C4-2B (cell line): ENCODE measurements around the gene RPAP3.

Experiments used
- H3K27ac ChIP-seq: fragments of 450-650 bp; 2 replicates; pipeline ENCODE4 v1.5.1; 2017
- CTCF ChIP-seq: fragments of 450-650 bp; conservative IDR thresholded peaks from 2 replicates; pipeline ENCODE4 v1.5.1; 2017; ENCODE audit warnings: mild to moderate bottlenecking
- ZFX ChIP-seq: fragments of 450-650 bp; IDR thresholded peaks from 2 replicates; pipeline ENCODE4 v1.6.1; 2017

RPAP3 gene

GRCh38 chr12:47741340-47741703 lies 35.5 kb upstream of the RPAP3 start:
- no peak overlapping the region for H3K27ac ChIP-seq
- TF ChIP-seq ZFX, result no peak
- no peak for TF ChIP-seq CTCF

DNA sequence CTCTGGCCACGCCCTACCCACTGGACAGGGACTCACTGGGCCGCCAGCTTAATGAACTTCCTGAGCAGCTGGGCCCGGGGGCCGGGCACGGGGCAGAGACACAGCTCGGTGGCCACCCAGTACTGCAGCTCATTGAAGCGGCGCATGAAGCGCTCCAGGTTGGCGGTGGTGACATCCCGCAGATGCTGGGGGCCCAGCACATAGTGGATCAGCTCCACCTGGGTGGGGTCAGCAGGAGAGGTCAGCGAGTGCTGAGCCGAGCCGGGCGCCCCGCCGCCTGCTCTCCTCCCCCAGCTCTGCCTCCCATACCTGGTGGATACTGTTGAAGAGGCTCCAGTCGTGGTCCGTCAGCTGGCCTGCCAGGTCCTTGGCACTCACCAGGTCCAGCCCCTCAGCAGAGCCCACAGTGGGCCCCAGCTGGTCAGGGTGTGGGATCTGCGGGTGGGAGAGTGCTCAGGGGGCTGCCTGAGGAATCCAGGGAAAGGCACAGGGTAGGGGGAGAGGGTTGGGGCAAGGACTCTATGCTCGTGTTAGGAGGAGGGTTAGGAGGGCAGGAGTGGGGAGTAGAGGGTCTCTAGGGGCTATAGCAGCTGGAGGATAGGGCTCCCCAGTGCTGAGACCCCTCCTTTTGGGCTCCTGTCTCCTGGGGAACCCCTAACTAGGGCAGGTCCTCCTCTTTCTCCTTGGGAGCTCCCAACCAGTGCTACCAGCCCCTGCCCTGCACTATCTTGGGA lies 34.9 kb upstream of the RPAP3 start:
- no peak for TF ChIP-seq CTCF
- TF ChIP-seq ZFX, result no peak
- H3K27ac ChIP-seq, result no peak overlapping the region

- no peak for TF ChIP-seq CTCF
- no peak overlapping the region for H3K27ac ChIP-seq
Observed at GRCh38 chr12:47739979-47740378, 34.1 kb upstream of the RPAP3 start.

DNA sequence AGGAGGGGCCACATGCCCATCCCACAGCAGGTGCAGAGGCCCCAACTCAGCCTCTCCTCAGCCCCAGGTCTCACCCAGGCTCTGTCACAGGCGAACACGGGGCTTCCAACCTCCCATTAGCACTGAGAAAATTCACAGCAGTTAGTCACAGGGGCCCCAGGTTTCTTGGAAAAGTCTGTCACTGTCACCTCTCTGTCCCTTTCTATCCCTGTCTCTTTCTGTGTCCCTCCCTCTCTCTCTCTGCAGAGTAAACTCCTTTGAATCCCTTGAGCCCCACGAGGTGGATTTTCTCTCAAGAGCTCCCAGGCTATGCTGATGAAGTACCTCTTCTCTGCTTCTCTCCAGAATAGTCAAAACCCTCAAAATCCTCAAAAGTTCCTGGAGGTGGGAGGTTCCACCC lies 33.5 kb upstream of the RPAP3 start:
- TF ChIP-seq CTCF, result no peak
- TF ChIP-seq ZFX, result no peak
- H3K27ac ChIP-seq, result no peak overlapping the region

DNA sequence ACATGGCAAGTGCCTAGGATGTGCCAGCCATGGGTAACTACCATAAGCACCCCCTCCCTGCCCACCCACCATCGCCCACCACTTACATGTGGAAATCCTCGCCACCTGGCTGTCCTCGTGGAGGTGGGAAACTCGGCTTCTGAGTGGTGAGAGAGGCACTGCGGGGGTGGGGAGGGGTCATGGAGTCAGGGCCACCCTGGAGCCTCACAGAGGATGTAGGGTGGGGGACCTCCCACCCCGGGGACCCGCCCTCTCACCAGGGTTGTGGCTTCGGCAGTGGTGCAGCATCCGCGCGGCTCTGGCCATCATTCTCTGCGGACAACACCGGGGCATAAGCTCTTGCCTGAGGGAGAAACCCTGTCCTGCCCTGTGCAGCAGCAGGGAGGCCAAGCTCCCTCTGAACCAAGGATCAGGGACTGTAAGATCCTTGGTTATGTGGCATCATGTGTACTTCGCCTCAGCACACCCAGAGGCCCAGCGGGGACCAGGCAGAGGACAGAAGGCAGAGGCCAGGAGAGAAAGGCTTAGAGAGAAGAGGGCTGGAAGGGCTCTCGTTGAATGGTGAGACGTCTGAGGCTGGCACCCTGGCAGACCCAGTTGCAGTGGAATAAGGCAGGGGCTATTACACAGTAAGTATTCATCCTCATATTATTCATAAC lies 32.2 kb upstream of the RPAP3 start:
- no peak overlapping the region for H3K27ac ChIP-seq
- TF ChIP-seq CTCF (no peak), ZFX (no peak)

DNA sequence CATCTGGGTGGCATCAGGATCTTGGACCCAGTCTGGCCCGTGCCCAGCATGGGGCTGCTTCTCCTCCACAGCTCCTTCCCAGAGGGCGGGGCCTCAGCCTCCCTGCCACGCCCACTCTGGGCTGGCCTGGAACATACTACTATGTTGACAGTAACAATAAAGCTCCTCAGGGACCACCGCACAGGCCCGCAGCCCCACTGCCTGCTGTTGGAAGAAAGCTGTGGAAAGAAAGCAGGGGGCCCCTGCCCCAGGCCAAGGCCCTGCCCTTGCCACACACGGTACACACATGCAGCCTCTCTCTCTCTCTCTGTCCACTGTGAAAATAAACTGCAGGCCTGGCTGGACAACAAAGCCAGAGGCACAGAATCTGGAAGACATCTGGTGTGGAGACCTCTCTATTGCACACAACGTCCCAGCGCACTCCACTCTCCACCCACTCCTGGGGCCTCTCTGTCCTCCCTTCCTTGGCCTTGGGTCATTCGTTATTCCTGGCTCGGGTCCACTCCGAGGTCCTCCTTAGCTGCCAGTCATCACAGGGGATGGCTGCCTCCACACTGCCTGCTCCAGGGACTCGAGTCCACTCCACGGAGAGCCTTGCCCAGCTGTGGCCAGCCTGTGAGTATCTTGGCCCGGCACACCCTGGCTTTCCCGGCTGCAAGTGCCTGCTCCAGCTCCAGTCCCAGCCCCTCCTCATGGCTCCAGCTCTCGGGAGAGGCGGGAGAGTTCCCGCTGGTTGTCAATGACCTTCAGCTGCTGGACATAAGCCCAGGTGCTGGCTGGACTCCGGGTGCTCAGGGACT lies 31.2 kb upstream of the RPAP3 start:
- H3K27ac ChIP-seq, result no peak overlapping the region
- TF ChIP-seq ZFX (no peak), CTCF (no peak)

DNA sequence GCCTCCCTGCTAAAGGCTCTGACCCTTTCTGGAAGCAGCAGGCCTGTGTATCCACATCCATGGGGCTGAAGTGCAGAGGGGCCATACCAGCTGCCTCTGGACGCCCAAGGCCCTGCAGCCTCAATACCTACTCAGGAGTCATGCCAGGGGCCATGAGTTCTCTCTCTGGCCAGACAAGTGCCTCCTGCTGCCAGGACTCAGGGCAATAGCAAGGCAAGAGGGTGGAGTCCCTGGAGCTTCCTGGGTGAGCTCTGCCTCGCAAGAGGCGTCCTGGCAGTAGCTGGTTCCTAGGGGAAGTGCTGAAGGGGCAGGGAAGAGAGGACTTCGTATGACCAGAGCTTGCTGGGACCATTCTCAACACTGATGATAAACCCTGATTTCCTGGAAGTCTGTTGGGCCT lies 30.4 kb upstream of the RPAP3 start:
- no peak for TF ChIP-seq ZFX
- no peak overlapping the region for H3K27ac ChIP-seq
